B cell (primary cell): Measurements from ENCODE around the gene GPR15LG. TPM values are rescaled to one million over a fixed set of nuclear protein-coding genes. Genes with fewer than 3 reads are reported as not detected.

ENCODE experiments used
- ATAC-seq: fragments of 200-7000 bp; cut with Tn5 transposase; one replicate; pipeline ENCODE4 v1.10.0; 2021; ENCODE audit warnings: low read depth, mild to moderate bottlenecking, moderate number of reproducible peaks, moderate library complexity
- CTCF ChIA-PET: fragments of 350-600 bp; sonication (Branson Sonifier 250); formaldehyde crosslinking; loops from one replicate; lab custom pipeline; 2021; ENCODE audit warnings: antibody characterized with exemption, inconsistent platforms; lab: Charles Lee
- POLR2A ChIA-PET: fragments of 350-600 bp; sonication (Branson Sonifier 250); formaldehyde crosslinking; loops from one replicate; lab custom pipeline; 2021; ENCODE audit warnings: antibody characterized with exemption; lab: Charles Lee
- DNase-seq: peaks from one replicate; pipeline ENCODE4 v3.0.0; 2013
- H2AFZ ChIP-seq: 2 replicates; pipeline ENCODE4 v1.6.1; 2012; ENCODE audit warnings: mild to moderate bottlenecking, low read depth, low read length; ENCODE audit not compliant: insufficient read depth, poor library complexity, severe bottlenecking
- H3K27ac ChIP-seq, 2 donors: 1 replicate in 1 of 2; 2 replicates in 1 of 2; pipeline ENCODE4 v1.5.1; 2012 to 2013; ENCODE audit warnings: low read length in 2 of 2, mild to moderate bottlenecking in 2 of 2, moderate library complexity in 1 of 2
- H3K27me3 ChIP-seq, 4 experiments: fragments of 200-600 bp in 1 of 4; sonication (generic) in 1 of 4; replicated peaks in 1 of 4; 1 replicate in 2 of 4; 2 replicates in 2 of 4; pipeline versions ENCODE4 v1.6.1 to v1.7.0; 2013 to 2016; ENCODE audit warnings: low read length in 3 of 4, mild to moderate bottlenecking in 2 of 4, mixed read lengths in 1 of 4, moderate library complexity in 1 of 4; ENCODE audit not compliant: insufficient read depth in 4 of 4, control insufficient read depth in 3 of 4; ENCODE audit errors: control extremely low read depth in 1 of 4
- H3K36me3 ChIP-seq, 2 experiments: replicated peaks in 1 of 2; 1 replicate in 1 of 2; 2 replicates in 1 of 2; pipeline versions ENCODE4 v1.6.1 to v1.7.1; 2013; ENCODE audit warnings: low read length in 1 of 2; ENCODE audit not compliant: insufficient read depth in 2 of 2, control insufficient read depth in 1 of 2; ENCODE audit errors: control extremely low read depth in 1 of 2, extremely low read depth in 1 of 2
- H3K4me1 ChIP-seq, 2 donors: fragments of 200-600 bp in 1 of 2; sonication (generic) in 1 of 2; 1 replicate in 1 of 2; 2 replicates in 1 of 2; pipeline versions ENCODE4 v1.5.1 to v1.6.1; 2013 to 2017; ENCODE audit warnings: low read length in 2 of 2; ENCODE audit not compliant: control insufficient read depth in 2 of 2, insufficient read depth in 2 of 2
- H3K4me2 ChIP-seq: replicated peaks from 2 replicates; pipeline ENCODE3; 2012; ENCODE audit warnings: mild to moderate bottlenecking, low read depth, low read length; ENCODE audit not compliant: poor library complexity, severe bottlenecking
- H3K4me3 ChIP-seq, 5 experiments: fragments of 200-600 bp in 1 of 5; sonication (generic) in 1 of 5; 1 replicate in 3 of 5; 2 replicates in 2 of 5; pipeline versions ENCODE4 v1.5.1 to v1.7.0; 2011 to 2016; ENCODE audit warnings: low read length in 4 of 5, mild to moderate bottlenecking in 4 of 5, low read depth in 2 of 5, control low read depth in 1 of 5, moderate library complexity in 1 of 5; ENCODE audit not compliant: insufficient read depth in 1 of 5; ENCODE audit errors: control extremely low read depth in 1 of 5, extremely low read depth in 1 of 5
- H3K79me2 ChIP-seq: fragments of 200-600 bp; sonication (generic); one replicate; pipeline ENCODE4 v1.6.0; 2016; ENCODE audit warnings: low read length; ENCODE audit not compliant: control insufficient read depth, insufficient read depth
- H3K9ac ChIP-seq: fragments of 200-600 bp; sonication (generic); 2 replicates; pipeline ENCODE4 v1.6.1; 2017; ENCODE audit warnings: mild to moderate bottlenecking, low read length, moderate library complexity
- H3K9me3 ChIP-seq, 3 donors: one replicate each; pipeline versions ENCODE4 v1.6.1 to v1.7.1; 2013; ENCODE audit warnings: low read length in 2 of 3; ENCODE audit not compliant: control insufficient read depth in 2 of 3, insufficient read depth in 1 of 3; ENCODE audit errors: control extremely low read depth in 1 of 3
- H4K20me1 ChIP-seq: 2 replicates; pipeline ENCODE4 v1.6.0; 2012; ENCODE audit warnings: mild to moderate bottlenecking, low read length; ENCODE audit not compliant: insufficient read depth, control insufficient read depth, poor library complexity, severe bottlenecking
- H3K27ac Mint-ChIP-seq: one replicate; pipeline ENCODE4 v1.8.0; 2021; ENCODE audit warnings: mixed read lengths
- H3K27me3 Mint-ChIP-seq: one replicate; pipeline ENCODE4 v1.8.0; 2021; ENCODE audit warnings: mixed read lengths
- H3K4me1 Mint-ChIP-seq: one replicate; pipeline ENCODE4 v1.8.0; 2021; ENCODE audit warnings: mixed read lengths
- H3K4me3 Mint-ChIP-seq: one replicate; pipeline ENCODE4 v1.8.0; 2021; ENCODE audit warnings: mixed read lengths
- H3K9me3 Mint-ChIP-seq: one replicate; pipeline ENCODE4 v1.8.0; 2022; ENCODE audit warnings: mixed read lengths; ENCODE audit not compliant: insufficient read depth
- EZH2 ChIP-seq: IDR thresholded peaks from 2 replicates; pipeline ENCODE4 v1.6.1; 2012; ENCODE audit warnings: borderline replicate concordance, low read depth, mild to moderate bottlenecking, moderate library complexity, low read length; ENCODE audit not compliant: insufficient read depth, poor library complexity, severe bottlenecking
- WGBS: methylation state at CpG from one replicate; pipeline ENCODE4 v1.1.5; 2013; ENCODE audit warnings: missing lambda C conversion rate; ENCODE audit not compliant: insufficient coverage; 5-methylcytosine and 5-hydroxymethylcytosine counted together
- intact Hi-C: fragments of 100-400 bp; cut with micrococcal nuclease; formaldehyde crosslinking; loops from one replicate; pipeline ENCODE4 v1.10.0; 2022
- polyA plus RNA-seq: library from polyadenylated mRNA; depleted of rRNA; stranded (reverse); fragments of >200 nt; gene quantifications from 2 replicates; pipeline ENCODE4 v1.2.3, GENCODE V29; 2012
- total RNA-seq, 2 donors: library from RNA; stranded (reverse); fragments of 120-200 nt in 1 of 2; gene quantifications; 1 replicate in 1 of 2; 2 replicates in 1 of 2; pipeline versions ENCODE4 v1.2.3 to v1.2.4, GENCODE V29; 2013 to 2022
- TF ChIP-seq, protein P1 (sequence below): fragments of 200-600 bp; IDR thresholded peaks from one replicate; pipeline ENCODE4 v1.8.0; 2022; ENCODE audit warnings: antibody characterized with exemption, mild to moderate bottlenecking

The GPR15LG gene
- total and polyA plus RNA-seq, 2 donors (not counting 1 experiment from before 2014, with no cell fraction given), result not detected

DNA sequence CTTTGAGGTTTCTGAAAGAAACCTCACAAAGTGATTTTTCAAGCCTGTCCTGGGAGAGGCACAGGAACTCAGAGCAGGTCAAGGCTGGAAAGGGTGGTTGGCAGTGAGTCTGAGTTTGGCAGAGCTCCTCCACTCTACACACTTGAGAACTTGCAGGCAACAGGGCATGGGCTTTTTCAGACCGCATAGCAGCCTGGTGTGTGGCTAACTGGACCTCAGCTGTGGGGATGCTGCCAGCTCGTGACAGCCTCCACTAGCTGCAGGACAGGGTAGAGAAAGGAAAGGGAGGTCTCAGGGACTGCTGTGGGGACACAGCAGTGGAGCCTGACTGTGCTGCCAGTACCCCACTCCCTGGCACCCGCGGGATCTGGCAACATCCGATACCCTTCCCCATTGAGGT lies 23.3 kb downstream of the GPR15LG start:
- Histone ChIP-seq H3K27me3 (peaks cover 0 to 41% (median 23%) of the 10 kb centered on the region in 4 experiments), H3K27ac (no peak overlapping the region), H3K9me3 (peaks cover 0 to 5% (median 0%) of the 10 kb centered on the region in 3 donors), H4K20me1 (no peaks in the 10 kb centered on the region), H3K9ac (no peak overlapping the region), H3K4me2 (no peak overlapping the region), H3K4me3 (no peak overlapping the region), H3K79me2 (no peaks in the 10 kb centered on the region), H3K36me3 (no peaks in the 10 kb centered on the region), H2AFZ (no peak overlapping the region), H3K4me1 (peaks cover 14 to 15% of the 10 kb centered on the region in 2 donors)
- peaks cover 8% of the 10 kb centered on the region for H3K4me1 Mint-ChIP-seq
- TF ChIP-seq EZH2, result no peak
- TF ChIP-seq, protein P1, sequence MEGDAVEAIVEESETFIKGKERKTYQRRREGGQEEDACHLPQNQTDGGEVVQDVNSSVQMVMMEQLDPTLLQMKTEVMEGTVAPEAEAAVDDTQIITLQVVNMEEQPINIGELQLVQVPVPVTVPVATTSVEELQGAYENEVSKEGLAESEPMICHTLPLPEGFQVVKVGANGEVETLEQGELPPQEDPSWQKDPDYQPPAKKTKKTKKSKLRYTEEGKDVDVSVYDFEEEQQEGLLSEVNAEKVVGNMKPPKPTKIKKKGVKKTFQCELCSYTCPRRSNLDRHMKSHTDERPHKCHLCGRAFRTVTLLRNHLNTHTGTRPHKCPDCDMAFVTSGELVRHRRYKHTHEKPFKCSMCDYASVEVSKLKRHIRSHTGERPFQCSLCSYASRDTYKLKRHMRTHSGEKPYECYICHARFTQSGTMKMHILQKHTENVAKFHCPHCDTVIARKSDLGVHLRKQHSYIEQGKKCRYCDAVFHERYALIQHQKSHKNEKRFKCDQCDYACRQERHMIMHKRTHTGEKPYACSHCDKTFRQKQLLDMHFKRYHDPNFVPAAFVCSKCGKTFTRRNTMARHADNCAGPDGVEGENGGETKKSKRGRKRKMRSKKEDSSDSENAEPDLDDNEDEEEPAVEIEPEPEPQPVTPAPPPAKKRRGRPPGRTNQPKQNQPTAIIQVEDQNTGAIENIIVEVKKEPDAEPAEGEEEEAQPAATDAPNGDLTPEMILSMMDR, result no peak
- no peak for ATAC-seq
- no peak for DNase-seq
- no peak overlapping the region for H3K4me3 Mint-ChIP-seq
- CTCF ChIA-PET, result interaction anchor here (1.4 to 2.1 kb wide), 2 partner anchors 12 to 49 kb away, joined by 3 to 4 read pairs; no protein-coding TSS in a partner anchor
- H3K27me3 Mint-ChIP-seq, result peaks cover 34% of the 10 kb centered on the region
- POLR2A ChIA-PET, result no interaction called here
- 77% methylated on average over 5 of the region's 5 CpGs for WGBS
- no peak overlapping the region for H3K27ac Mint-ChIP-seq
- intact Hi-C loops, result no loop called here
- H3K9me3 Mint-ChIP-seq, result no peaks in the 10 kb centered on the region

- H2AFZ ChIP-seq, result no peak overlapping the region
- no peak overlapping the region for H3K4me2 ChIP-seq
- no peak overlapping the region for H3K27ac ChIP-seq
- no peak overlapping the region for H3K9ac ChIP-seq
- no peak overlapping the region for H3K4me3 Mint-ChIP-seq
- 87% methylated on average over 5 of the region's 5 CpGs for WGBS
- no peaks in the 10 kb centered on the region for H3K79me2 ChIP-seq
- H3K9me3 Mint-ChIP-seq, result no peaks in the 10 kb centered on the region
- no peaks in the 10 kb centered on the region for H3K36me3 ChIP-seq
- H3K27me3 ChIP-seq, result peaks cover 0 to 41% (median 23%) of the 10 kb centered on the region in 4 experiments
- no peak overlapping the region for H3K27ac Mint-ChIP-seq
- ATAC-seq (no peak), DNase-seq (no peak)
- CTCF ChIA-PET, result interaction anchor here (1.0 to 2.1 kb wide), 3 partner anchors 11 to 49 kb away, joined by 3 to 4 read pairs (median 3); no protein-coding TSS in a partner anchor
- no peak overlapping the region for H3K4me3 ChIP-seq
- peaks cover 31% of the 10 kb centered on the region for H3K27me3 Mint-ChIP-seq
- H3K4me1 ChIP-seq, result peaks cover 14 to 15% of the 10 kb centered on the region in 2 donors
- H3K4me1 Mint-ChIP-seq, result peaks cover 8% of the 10 kb centered on the region
- peaks cover 0 to 5% (median 0%) of the 10 kb centered on the region in 3 donors for H3K9me3 ChIP-seq
- TF ChIP-seq EZH2, result no peak
- TF ChIP-seq, protein P1, result no peak
- POLR2A ChIA-PET, result no interaction called here
- H4K20me1 ChIP-seq, result no peaks in the 10 kb centered on the region
- intact Hi-C loops, result no loop called here
Measured at GRCh38 chr10:84197643-84198042, 24.0 kb downstream of the GPR15LG start.
